Body of pancreas (tissue), 4 donors: Measurements from ENCODE around the gene TH.
A peak's percentile ranks its signal among the peaks of the same experiment; 100 is the strongest.

Experiments
- POLR2A ChIP-seq, 3 donors: fragments of 450-650 bp; IDR thresholded peaks; one replicate each; pipeline ENCODE4 v1.6.1; 2016; ENCODE audit warnings: antibody characterized with exemption in 3 of 3, mild to moderate bottlenecking in 2 of 3
- TF ChIP-seq, protein P1 (sequence below), 7 experiments: fragments of 450-650 bp in 4 of 7; fragments of 200-600 bp in 3 of 7; sonication (generic) in 3 of 7; IDR thresholded peaks; one replicate each; pipeline ENCODE4 v1.5.1; 2016 to 2019; ENCODE audit warnings: antibody characterized with exemption in 7 of 7

DNA sequence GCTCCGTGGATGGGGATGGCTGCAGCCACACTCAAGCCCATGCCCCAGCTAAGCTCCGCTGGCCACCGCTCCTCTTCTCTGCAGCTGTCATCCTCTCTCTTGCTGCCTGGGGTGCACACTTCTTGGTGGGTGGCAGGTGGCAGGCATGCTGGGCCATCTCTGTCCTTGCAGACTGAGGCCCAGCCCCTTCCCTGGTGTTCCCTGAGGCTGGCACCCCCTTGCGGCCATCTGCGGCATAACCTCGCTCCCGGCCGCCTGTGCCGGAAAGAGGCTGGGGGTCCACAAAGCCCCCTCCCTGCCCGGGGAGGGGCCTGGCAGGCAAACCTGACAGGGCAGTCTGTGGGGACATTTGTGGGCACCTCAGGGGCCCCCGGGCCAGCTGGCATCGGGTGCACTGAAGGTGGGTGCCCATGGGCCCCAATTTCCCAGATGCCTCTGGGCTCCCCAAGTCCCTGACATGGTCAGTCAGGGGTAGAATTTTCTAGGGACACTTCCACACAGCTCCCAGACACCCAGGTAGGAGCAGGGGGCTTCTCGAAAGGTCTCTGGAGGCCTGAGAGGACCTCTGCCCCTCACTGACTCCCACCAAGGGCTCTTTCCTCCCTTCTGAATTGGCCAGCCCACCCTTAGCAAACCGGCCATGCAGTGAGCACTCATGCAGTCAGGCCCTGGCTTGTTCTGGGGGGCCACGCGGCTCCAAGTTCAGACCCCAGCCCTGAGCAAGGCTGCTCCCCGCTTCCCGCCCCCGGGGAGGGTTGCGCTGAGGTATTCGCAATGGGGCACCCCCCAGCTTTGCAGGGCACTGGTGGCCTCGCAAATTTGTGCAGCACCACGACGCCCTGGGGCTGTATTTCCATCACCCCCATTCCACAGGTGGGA is 23.5 kb upstream of the TH start:
- no peak for TF ChIP-seq POLR2A (IDR thresholded peaks at IDR 0.05)
- TF ChIP-seq, protein P1, sequence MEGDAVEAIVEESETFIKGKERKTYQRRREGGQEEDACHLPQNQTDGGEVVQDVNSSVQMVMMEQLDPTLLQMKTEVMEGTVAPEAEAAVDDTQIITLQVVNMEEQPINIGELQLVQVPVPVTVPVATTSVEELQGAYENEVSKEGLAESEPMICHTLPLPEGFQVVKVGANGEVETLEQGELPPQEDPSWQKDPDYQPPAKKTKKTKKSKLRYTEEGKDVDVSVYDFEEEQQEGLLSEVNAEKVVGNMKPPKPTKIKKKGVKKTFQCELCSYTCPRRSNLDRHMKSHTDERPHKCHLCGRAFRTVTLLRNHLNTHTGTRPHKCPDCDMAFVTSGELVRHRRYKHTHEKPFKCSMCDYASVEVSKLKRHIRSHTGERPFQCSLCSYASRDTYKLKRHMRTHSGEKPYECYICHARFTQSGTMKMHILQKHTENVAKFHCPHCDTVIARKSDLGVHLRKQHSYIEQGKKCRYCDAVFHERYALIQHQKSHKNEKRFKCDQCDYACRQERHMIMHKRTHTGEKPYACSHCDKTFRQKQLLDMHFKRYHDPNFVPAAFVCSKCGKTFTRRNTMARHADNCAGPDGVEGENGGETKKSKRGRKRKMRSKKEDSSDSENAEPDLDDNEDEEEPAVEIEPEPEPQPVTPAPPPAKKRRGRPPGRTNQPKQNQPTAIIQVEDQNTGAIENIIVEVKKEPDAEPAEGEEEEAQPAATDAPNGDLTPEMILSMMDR (IDR thresholded peaks at IDR 0.05) = peak; percentile 52 to 85 (median 69)
